SK-N-SH (cell line): ENCODE measurements around the gene CD207. TPM values are rescaled to one million over a fixed set of nuclear protein-coding genes. Genes with fewer than 3 reads are reported as not detected.

Experiments
- CTCF ChIA-PET: fragments of 300-600, 350-600 bp; formaldehyde crosslinking; extraction: SDS; loops from one replicate; lab custom pipeline; 2021; lab: Yijun Ruan, JAX
- POLR2A ChIA-PET: fragments of 350-600 bp; sonication (Branson Sonifier 250); formaldehyde crosslinking; extraction: SDS; loops from one replicate; lab custom pipeline; 2020; ENCODE audit warnings: antibody characterized with exemption, inconsistent platforms; lab: Yijun Ruan, JAX
- DNase-seq: peaks from one replicate; pipeline ENCODE4 v3.0.0; 2012
- H2AFZ ChIP-seq: fragments of 200-600 bp; sonication (generic); 2 replicates; pipeline ENCODE4 v1.8.1; 2016; ENCODE audit warnings: antibody characterized with exemption, mild to moderate bottlenecking, low read depth
- H3F3A ChIP-seq: fragments of 200-600 bp; sonication (generic); replicated peaks from 2 replicates; pipeline ENCODE3; 2016; ENCODE audit warnings: antibody characterized with exemption, mild to moderate bottlenecking; ENCODE audit not compliant: insufficient read depth
- H3K27ac ChIP-seq, 2 experiments: fragments of 200-500 bp in 1 of 2; fragments of 200-600 bp in 1 of 2; sonication (Bioruptor generic) in 1 of 2; sonication (generic), shearing (Covaris generic) in 1 of 2; 2 replicates each; pipeline versions ENCODE4 v1.5.1 to v1.6.1; 2014 to 2016; ENCODE audit warnings: low read depth in 2 of 2, inconsistent platforms in 1 of 2, low read length in 1 of 2, mild to moderate bottlenecking in 1 of 2, mixed read lengths in 1 of 2
- H3K27me3 ChIP-seq: fragments of 200-600 bp; sonication (generic), shearing (Covaris generic); 2 replicates; pipeline ENCODE4 v1.6.1; 2016; ENCODE audit warnings: mixed run types; ENCODE audit not compliant: insufficient read depth
- H3K36me3 ChIP-seq, 2 experiments: fragments of 200-500 bp in 1 of 2; fragments of 200-600 bp in 1 of 2; sonication (Bioruptor generic) in 1 of 2; sonication (generic) in 1 of 2; replicated peaks in 1 of 2; 2 replicates each; pipeline versions ENCODE3 to v1.5.1; 2014 to 2016; ENCODE audit warnings: low read length in 1 of 2, mild to moderate bottlenecking in 1 of 2; ENCODE audit not compliant: insufficient read depth in 2 of 2, control insufficient read depth in 1 of 2
- H3K4me1 ChIP-seq, 2 experiments: fragments of 200-500 bp in 1 of 2; fragments of 200-600 bp in 1 of 2; sonication (Bioruptor generic) in 1 of 2; sonication (generic), shearing (Covaris generic) in 1 of 2; 2 replicates each; pipeline versions ENCODE4 v1.5.1 to v1.6.1; 2014 to 2016; ENCODE audit warnings: low read depth in 1 of 2, low read length in 1 of 2, mixed run types in 1 of 2; ENCODE audit not compliant: insufficient read depth in 2 of 2, control insufficient read depth in 1 of 2
- H3K4me2 ChIP-seq: fragments of 200-600 bp; sonication (generic), shearing (Covaris generic); 2 replicates; pipeline ENCODE4 v1.6.1; 2017; ENCODE audit warnings: mixed run types
- H3K4me3 ChIP-seq, 2 experiments: fragments of 200-500 bp in 1 of 2; fragments of 200-600 bp in 1 of 2; sonication (Bioruptor generic) in 1 of 2; sonication (generic), shearing (Covaris generic) in 1 of 2; 2 replicates each; pipeline versions ENCODE4 v1.5.1 to v1.8.1; 2014 to 2016; ENCODE audit warnings: low read depth in 2 of 2, inconsistent platforms in 1 of 2, low read length in 1 of 2, mild to moderate bottlenecking in 1 of 2, mixed read lengths in 1 of 2, moderate library complexity in 1 of 2
- H3K79me2 ChIP-seq: fragments of 200-600 bp; sonication (generic); 2 replicates; pipeline ENCODE4 v1.8.1; 2017; ENCODE audit warnings: mild to moderate bottlenecking; ENCODE audit not compliant: insufficient read depth
- H3K9ac ChIP-seq: fragments of 200-600 bp; sonication (generic); 2 replicates; pipeline ENCODE4 v1.6.1; 2017; ENCODE audit warnings: mixed run types
- H3K9me2 ChIP-seq: fragments of 200-600 bp; sonication (generic); 2 replicates; pipeline ENCODE4 v1.6.1; 2017; ENCODE audit warnings: mixed run types
- H3K9me3 ChIP-seq: fragments of 200-600 bp; sonication (generic); 2 replicates; pipeline ENCODE4 v1.6.1; 2017; ENCODE audit warnings: mixed run types, mild to moderate bottlenecking, moderate library complexity
- H4K20me1 ChIP-seq: fragments of 200-600 bp; sonication (generic); 2 replicates; pipeline ENCODE4 v1.6.1; 2017; ENCODE audit warnings: mild to moderate bottlenecking, mixed run types; ENCODE audit not compliant: insufficient read depth
- CHD2 ChIP-seq: fragments of 150-350 bp; IDR thresholded peaks from 2 replicates; pipeline ENCODE4 v1.6.1; 2018; ENCODE audit warnings: low read length; ENCODE audit not compliant: partially characterized antibody
- ELF1 ChIP-seq: IDR thresholded peaks from 2 replicates; pipeline ENCODE4 v1.4.0; 2012
- FOSL2 ChIP-seq: IDR thresholded peaks from 2 replicates; pipeline ENCODE4 v1.4.0; 2012; ENCODE audit warnings: low read depth, mild to moderate bottlenecking, moderate library complexity, borderline replicate concordance
- FOXM1 ChIP-seq: IDR thresholded peaks from 2 replicates; pipeline ENCODE4 v1.4.0; 2012; ENCODE audit warnings: low read depth, mild to moderate bottlenecking
- GABPA ChIP-seq: IDR thresholded peaks from 2 replicates; pipeline ENCODE4 v1.4.0; 2012; ENCODE audit warnings: low read depth, mild to moderate bottlenecking
- JUND ChIP-seq: IDR thresholded peaks from 2 replicates; pipeline ENCODE4 v1.4.0; 2012
- POLR2AphosphoS5 ChIP-seq: IDR thresholded peaks from 2 replicates; pipeline ENCODE4 v1.6.1; 2012; ENCODE audit warnings: low read depth, low read length
- RAD21 ChIP-seq: IDR thresholded peaks from 2 replicates; pipeline ENCODE4 v1.6.1; 2012; ENCODE audit warnings: mild to moderate bottlenecking, low read length
- RCOR1 ChIP-seq: fragments of 150-350 bp; IDR thresholded peaks from 2 replicates; pipeline ENCODE4 v1.6.1; 2017; ENCODE audit warnings: antibody characterized with exemption, low read length
- REST ChIP-seq: IDR thresholded peaks from 2 replicates; pipeline ENCODE4 v1.6.1; 2012; ENCODE audit warnings: mild to moderate bottlenecking, low read depth, low read length, moderate library complexity
- RXRA ChIP-seq: IDR thresholded peaks from 2 replicates; pipeline ENCODE4 v1.4.0; 2012; ENCODE audit warnings: low read depth, mild to moderate bottlenecking, borderline replicate concordance
- SIN3A ChIP-seq: IDR thresholded peaks from 2 replicates; pipeline ENCODE4 v1.6.1; 2012; ENCODE audit warnings: low read depth, mild to moderate bottlenecking, low read length, moderate library complexity, borderline replicate concordance
- SMC3 ChIP-seq: IDR thresholded peaks from 2 replicates; pipeline ENCODE4 v1.6.1; 2012; ENCODE audit warnings: low read depth, low read length, improper control_type of control experiment
- TAF1 ChIP-seq: IDR thresholded peaks from 2 replicates; pipeline ENCODE4 v1.6.1; 2012; ENCODE audit warnings: low read depth, mild to moderate bottlenecking, low read length, moderate library complexity, borderline replicate concordance
- TCF12 ChIP-seq: IDR thresholded peaks from 2 replicates; pipeline ENCODE4 v1.4.0; 2012
- USF1 ChIP-seq: IDR thresholded peaks from 2 replicates; pipeline ENCODE4 v1.4.0; 2012; ENCODE audit warnings: low read depth, borderline replicate concordance
- USF2 ChIP-seq: fragments of 150-350 bp; IDR thresholded peaks from 2 replicates; pipeline ENCODE4 v1.6.1; 2017; ENCODE audit warnings: antibody characterized with exemption, low read length, low read depth, borderline replicate concordance
- YY1 ChIP-seq: IDR thresholded peaks from 2 replicates; pipeline ENCODE4 v1.4.0; 2012; ENCODE audit warnings: low read depth, mild to moderate bottlenecking
- ZBTB33 ChIP-seq: IDR thresholded peaks from 2 replicates; pipeline ENCODE4 v1.4.0; 2012; ENCODE audit warnings: low read depth, borderline replicate concordance
- WGBS: methylation state at CpG from one replicate; pipeline ENCODE4 v1.1.6; 2017; ENCODE audit warnings: low lambda C conversion rate; 5-methylcytosine and 5-hydroxymethylcytosine counted together
- polyA plus RNA-seq, 3 experiments: library from polyadenylated mRNA; depleted of rRNA; stranded (reverse); fragments of >200 nt; gene quantifications; 2 replicates each; pipeline ENCODE4 v1.2.3, GENCODE V29; 2012

The CD207 gene
- polyA plus RNA-seq, 1 of the 3 experiments (the other 2 are of a cell fraction) = 0.33 TPM

- Histone ChIP-seq H3K4me1 (no peaks in the 10 kb centered on the region), H3F3A (no peaks in the 10 kb centered on the region), H3K27ac (no peak overlapping the region), H2AFZ (no peak overlapping the region), H3K9me3 (no peaks in the 10 kb centered on the region), H4K20me1 (no peaks in the 10 kb centered on the region), H3K79me2 (no peaks in the 10 kb centered on the region), H3K36me3 (no peaks in the 10 kb centered on the region), H3K27me3 (no peaks in the 10 kb centered on the region), H3K9me2 (no peaks in the 10 kb centered on the region), H3K4me3 (no peak overlapping the region), H3K9ac (no peak overlapping the region), H3K4me2 (no peak overlapping the region)
- CTCF ChIA-PET = interaction anchor here (1.6 kb wide), 1 partner anchor 24 kb away, joined by 5 read pairs; no protein-coding TSS in a partner anchor
- TF ChIP-seq TAF1 (no peak), USF1 (no peak), SIN3A (no peak), POLR2AphosphoS5 (no peak), RAD21 (no peak), RXRA (no peak), GABPA (no peak), CHD2 (no peak), RCOR1 (no peak), ELF1 (no peak), REST (no peak), SMC3 (no peak), FOXM1 (no peak), FOSL2 (no peak), TCF12 (no peak), YY1 (no peak)
- 61% methylated on average over 2 of the region's 2 CpGs for WGBS
- DNase-seq = no peak
- POLR2A ChIA-PET = no interaction called here
These were observed 3.2 kb downstream of the CD207 start for GRCh38 chr2:70832386-70832785.

- no peaks in the 10 kb centered on the region for H3K4me1 ChIP-seq
- WGBS = 89% methylated on average over 5 of the region's 6 CpGs
- TF ChIP-seq ZBTB33 = no peak
- TF ChIP-seq JUND = no peak
- TF ChIP-seq CHD2 = no peak
- TF ChIP-seq USF2 = no peak
- no peaks in the 10 kb centered on the region for H3F3A ChIP-seq
- CTCF ChIA-PET = interaction anchor here (1.2 to 1.6 kb wide), 3 partner anchors 8 to 30 kb away, joined by 3 to 5 read pairs (median 4); no protein-coding TSS in a partner anchor
- no peaks in the 10 kb centered on the region for H3K9me3 ChIP-seq
- H3K9ac ChIP-seq = no peak overlapping the region
- no peaks in the 10 kb centered on the region for H3K79me2 ChIP-seq
- H3K4me2 ChIP-seq = no peak overlapping the region
- H3K27ac ChIP-seq = no peak overlapping the region
- POLR2A ChIA-PET = no interaction called here
- no peak for DNase-seq
- no peaks in the 10 kb centered on the region for H4K20me1 ChIP-seq
- H3K27me3 ChIP-seq = no peaks in the 10 kb centered on the region
- H2AFZ ChIP-seq = no peak overlapping the region
- H3K9me2 ChIP-seq = no peaks in the 10 kb centered on the region
- no peak overlapping the region for H3K4me3 ChIP-seq
- no peaks in the 10 kb centered on the region for H3K36me3 ChIP-seq
These were observed 3.8 kb downstream of the CD207 start for GRCh38 chr2:70831861-70832260.
